ENCODE measurements around the gene ADCY2. TPM values are rescaled to one million over a fixed set of nuclear protein-coding genes. Genes with fewer than 3 reads are reported as not detected.
A peak's percentile ranks its signal among the peaks of the same experiment; 100 is the strongest.

ADCY2 gene
- total and polyA plus RNA-seq, 2 experiments from 2014 or later: 23.8 to 74.9 TPM

DNA sequence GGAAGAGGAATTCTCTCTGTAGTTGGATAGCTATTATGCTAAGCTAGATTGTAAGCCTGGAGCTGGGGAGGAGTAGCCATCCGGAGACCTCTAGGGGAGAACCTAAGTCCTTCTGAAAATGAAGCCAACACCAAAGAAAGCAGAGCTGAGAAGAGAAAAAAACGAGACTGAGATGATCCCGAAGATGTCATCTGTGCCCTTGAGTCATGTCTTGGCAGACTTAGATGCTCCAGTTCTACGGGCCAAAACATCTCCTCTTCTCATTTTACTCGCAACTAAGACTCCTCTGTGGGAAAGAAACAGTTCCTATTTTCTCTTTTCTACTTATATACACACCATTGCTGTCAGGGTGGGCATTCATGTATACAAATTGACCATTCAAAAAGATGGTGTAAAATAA is 34.3 kb upstream of the ADCY2 start:
- 0 out of 2 replicates have a peak, but pooled peaks cover under 1% of the 10 kb centered on the region for H3K36me3 ChIP-seq (ENCODE audit: insufficient read depth)
- Mint-ChIP-seq H3K27ac (no peak overlapping the region), H3K9me3 (peaks cover 10% of the 10 kb centered on the region), H3K27me3 (ENCODE audit: insufficient read depth, low read depth, poor library complexity) (peaks cover 5% of the 10 kb centered on the region), H3K4me3 (no peak overlapping the region), H3K4me1 (peaks cover 45% of the 10 kb centered on the region), H3K36me3 (ENCODE audit: low read depth) (peaks cover 28% of the 10 kb centered on the region)
- H3K4me3 ChIP-seq: no peak overlapping the region
- no peaks in the 10 kb centered on the region for H3K79me2 ChIP-seq (replicated peaks; ENCODE audit: insufficient read depth)
- DNase-seq (ENCODE audit: low spot score) (no peak), ATAC-seq (no peak)
- no peaks in the 10 kb centered on the region for H3K27me3 ChIP-seq (ENCODE audit: insufficient read depth)
- H3K4me2 ChIP-seq: no peak overlapping the region
- no peak overlapping the region for H3K27ac ChIP-seq (ENCODE audit: low read depth)
- peaks cover 2% of the 10 kb centered on the region; the same call in 1 of the 2 replicates for H3F3A ChIP-seq (replicated peaks; ENCODE audit: low read depth)
- TF ChIP-seq EZH2 (IDR thresholded peaks at IDR 0.05; ENCODE audit: low read depth, unreplicated experiment) (no peak), ZNF114 (CRISPR knock-in tag; IDR thresholded peaks at IDR 0.05) (no peak), NANOG (IDR thresholded peaks at IDR 0.05; ENCODE audit: borderline replicate concordance) (no peak)
- TF ChIP-seq, protein P1, sequence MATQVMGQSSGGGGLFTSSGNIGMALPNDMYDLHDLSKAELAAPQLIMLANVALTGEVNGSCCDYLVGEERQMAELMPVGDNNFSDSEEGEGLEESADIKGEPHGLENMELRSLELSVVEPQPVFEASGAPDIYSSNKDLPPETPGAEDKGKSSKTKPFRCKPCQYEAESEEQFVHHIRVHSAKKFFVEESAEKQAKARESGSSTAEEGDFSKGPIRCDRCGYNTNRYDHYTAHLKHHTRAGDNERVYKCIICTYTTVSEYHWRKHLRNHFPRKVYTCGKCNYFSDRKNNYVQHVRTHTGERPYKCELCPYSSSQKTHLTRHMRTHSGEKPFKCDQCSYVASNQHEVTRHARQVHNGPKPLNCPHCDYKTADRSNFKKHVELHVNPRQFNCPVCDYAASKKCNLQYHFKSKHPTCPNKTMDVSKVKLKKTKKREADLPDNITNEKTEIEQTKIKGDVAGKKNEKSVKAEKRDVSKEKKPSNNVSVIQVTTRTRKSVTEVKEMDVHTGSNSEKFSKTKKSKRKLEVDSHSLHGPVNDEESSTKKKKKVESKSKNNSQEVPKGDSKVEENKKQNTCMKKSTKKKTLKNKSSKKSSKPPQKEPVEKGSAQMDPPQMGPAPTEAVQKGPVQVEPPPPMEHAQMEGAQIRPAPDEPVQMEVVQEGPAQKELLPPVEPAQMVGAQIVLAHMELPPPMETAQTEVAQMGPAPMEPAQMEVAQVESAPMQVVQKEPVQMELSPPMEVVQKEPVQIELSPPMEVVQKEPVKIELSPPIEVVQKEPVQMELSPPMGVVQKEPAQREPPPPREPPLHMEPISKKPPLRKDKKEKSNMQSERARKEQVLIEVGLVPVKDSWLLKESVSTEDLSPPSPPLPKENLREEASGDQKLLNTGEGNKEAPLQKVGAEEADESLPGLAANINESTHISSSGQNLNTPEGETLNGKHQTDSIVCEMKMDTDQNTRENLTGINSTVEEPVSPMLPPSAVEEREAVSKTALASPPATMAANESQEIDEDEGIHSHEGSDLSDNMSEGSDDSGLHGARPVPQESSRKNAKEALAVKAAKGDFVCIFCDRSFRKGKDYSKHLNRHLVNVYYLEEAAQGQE (IDR thresholded peaks at IDR 0.05; ENCODE audit: unreplicated experiment): no peak
- TF ChIP-seq, protein P2, sequence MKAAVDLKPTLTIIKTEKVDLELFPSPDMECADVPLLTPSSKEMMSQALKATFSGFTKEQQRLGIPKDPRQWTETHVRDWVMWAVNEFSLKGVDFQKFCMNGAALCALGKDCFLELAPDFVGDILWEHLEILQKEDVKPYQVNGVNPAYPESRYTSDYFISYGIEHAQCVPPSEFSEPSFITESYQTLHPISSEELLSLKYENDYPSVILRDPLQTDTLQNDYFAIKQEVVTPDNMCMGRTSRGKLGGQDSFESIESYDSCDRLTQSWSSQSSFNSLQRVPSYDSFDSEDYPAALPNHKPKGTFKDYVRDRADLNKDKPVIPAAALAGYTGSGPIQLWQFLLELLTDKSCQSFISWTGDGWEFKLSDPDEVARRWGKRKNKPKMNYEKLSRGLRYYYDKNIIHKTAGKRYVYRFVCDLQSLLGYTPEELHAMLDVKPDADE (IDR thresholded peaks at IDR 0.05): no peak
- H2AFZ ChIP-seq: no peak overlapping the region
- H3K4me1 ChIP-seq (ENCODE audit: insufficient read depth): peaks cover 39% of the 10 kb centered on the region
- no peaks in the 10 kb centered on the region for H4K20me1 ChIP-seq (replicated peaks; ENCODE audit: insufficient read depth)
- peaks cover 6% of the 10 kb centered on the region; the same call in 1 of the 2 replicates for H3K9me2 ChIP-seq (ENCODE audit: insufficient read depth)

DNA sequence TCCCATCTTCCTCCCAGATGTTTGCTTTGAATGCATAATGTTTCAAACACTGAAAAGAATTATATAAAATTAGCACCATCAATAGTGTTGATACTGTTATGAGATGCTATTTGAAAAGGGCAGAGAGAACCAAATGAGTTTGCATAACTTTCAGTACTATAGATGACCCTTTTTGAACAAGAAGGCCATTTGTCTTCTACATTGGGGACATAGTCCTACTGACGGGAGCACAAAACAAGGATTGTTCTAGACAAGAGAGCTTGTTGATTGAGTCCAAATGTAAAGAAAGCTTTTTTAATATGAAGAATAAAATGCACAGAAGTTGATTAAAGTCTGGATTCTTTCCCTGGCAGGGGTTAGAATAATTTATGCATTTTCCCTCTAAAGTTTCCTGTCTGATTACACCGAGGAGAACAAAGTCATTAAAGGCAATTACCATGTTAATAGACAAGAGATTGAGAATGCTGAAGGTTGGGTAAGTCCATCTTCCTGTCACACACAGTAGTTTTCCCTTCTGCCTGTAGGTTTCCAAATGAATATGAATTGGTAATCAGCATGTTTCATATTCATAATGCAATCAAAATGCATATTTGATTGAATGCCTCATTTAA is 32.8 kb upstream of the ADCY2 start:
- peak; percentile 32 for DNase-seq (ENCODE audit: low spot score)
- H3K27ac Mint-ChIP-seq: peak overlapping the region; percentile 73
- Histone ChIP-seq H3K36me3 (ENCODE audit: insufficient read depth) (no peaks in the 10 kb centered on the region), H3K27me3 (ENCODE audit: insufficient read depth) (no peaks in the 10 kb centered on the region), H3K79me2 (replicated peaks; ENCODE audit: insufficient read depth) (no peaks in the 10 kb centered on the region), H2AFZ (no peak overlapping the region), H3K27ac (ENCODE audit: low read depth) (peak overlapping the region; percentile 86), H4K20me1 (replicated peaks; ENCODE audit: insufficient read depth) (no peaks in the 10 kb centered on the region), H3K9me2 (ENCODE audit: insufficient read depth) (peaks cover 11% of the 10 kb centered on the region), H3K4me1 (ENCODE audit: insufficient read depth) (peaks cover 39% of the 10 kb centered on the region), H3K4me2 (peak overlapping the region; percentile 50), H3K4me3 (no peak overlapping the region), H3F3A (replicated peaks; ENCODE audit: low read depth) (peaks cover 2% of the 10 kb centered on the region; the same call in 1 of the 2 replicates)
- peaks cover 45% of the 10 kb centered on the region for H3K4me1 Mint-ChIP-seq
- H3K4me3 Mint-ChIP-seq: no peak overlapping the region
- H3K27me3 Mint-ChIP-seq (ENCODE audit: insufficient read depth, low read depth, poor library complexity): peaks cover 6% of the 10 kb centered on the region
- no peak for ATAC-seq
- peaks cover 32% of the 10 kb centered on the region for H3K36me3 Mint-ChIP-seq (ENCODE audit: low read depth)
- H3K9me3 Mint-ChIP-seq: peaks cover 9% of the 10 kb centered on the region
- TF ChIP-seq, protein P3, sequence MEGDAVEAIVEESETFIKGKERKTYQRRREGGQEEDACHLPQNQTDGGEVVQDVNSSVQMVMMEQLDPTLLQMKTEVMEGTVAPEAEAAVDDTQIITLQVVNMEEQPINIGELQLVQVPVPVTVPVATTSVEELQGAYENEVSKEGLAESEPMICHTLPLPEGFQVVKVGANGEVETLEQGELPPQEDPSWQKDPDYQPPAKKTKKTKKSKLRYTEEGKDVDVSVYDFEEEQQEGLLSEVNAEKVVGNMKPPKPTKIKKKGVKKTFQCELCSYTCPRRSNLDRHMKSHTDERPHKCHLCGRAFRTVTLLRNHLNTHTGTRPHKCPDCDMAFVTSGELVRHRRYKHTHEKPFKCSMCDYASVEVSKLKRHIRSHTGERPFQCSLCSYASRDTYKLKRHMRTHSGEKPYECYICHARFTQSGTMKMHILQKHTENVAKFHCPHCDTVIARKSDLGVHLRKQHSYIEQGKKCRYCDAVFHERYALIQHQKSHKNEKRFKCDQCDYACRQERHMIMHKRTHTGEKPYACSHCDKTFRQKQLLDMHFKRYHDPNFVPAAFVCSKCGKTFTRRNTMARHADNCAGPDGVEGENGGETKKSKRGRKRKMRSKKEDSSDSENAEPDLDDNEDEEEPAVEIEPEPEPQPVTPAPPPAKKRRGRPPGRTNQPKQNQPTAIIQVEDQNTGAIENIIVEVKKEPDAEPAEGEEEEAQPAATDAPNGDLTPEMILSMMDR (conservative IDR thresholded peaks at IDR 0.05; ENCODE audit: low read depth in 2 of 2): no peak
- TF ChIP-seq ZNF331 (CRISPR knock-in tag; IDR thresholded peaks at IDR 0.05; ENCODE audit: low read depth): no peak
- TF ChIP-seq, protein P2 (IDR thresholded peaks at IDR 0.05): peak; percentile 32; the same call in 1 of the 2 replicates

All from GM23338 (cell line).